Panc1 (cell line): ENCODE measurements around the gene KCNQ1. TPM values are rescaled to one million over a fixed set of nuclear protein-coding genes. Genes with fewer than 3 reads are reported as not detected.

Experiments used
- ATAC-seq: fragments of 200-7000 bp; cut with Tn5 transposase; 2 replicates; pipeline ENCODE4 v1.9.1; 2020; ENCODE audit warnings: mild to moderate bottlenecking, moderate library complexity
- BruUV-seq: library from RNA; stranded (reverse); fragments of 400-500 nt; replicated peaks from 2 replicates; lab custom pipeline; 2021; lab: Mats Ljungman, UMichigan
- CTCF ChIA-PET: fragments of 300-600 bp; sonication (Branson Sonifier 250); formaldehyde crosslinking; loops from one replicate; lab custom pipeline; 2022; ENCODE audit warnings: antibody characterized with exemption; lab: Charles Lee
- POLR2A ChIA-PET: fragments of 300-600 bp; sonication (Branson Sonifier 250); formaldehyde crosslinking; loops from one replicate; lab custom pipeline; 2022; ENCODE audit warnings: antibody characterized with exemption; lab: Charles Lee
- DNase-seq: peaks from one replicate; pipeline ENCODE4 v3.0.0-alpha.2; 2010; ENCODE audit warnings: low read depth, low spot score
- H3K27ac ChIP-seq: 2 replicates; pipeline ENCODE4 v1.5.1; 2011; ENCODE audit warnings: mild to moderate bottlenecking, low read length, inconsistent platforms
- H3K27me3 ChIP-seq: fragments of 200-500 bp; sonication (Bioruptor generic); 2 replicates; pipeline ENCODE4 v1.6.0; 2014; ENCODE audit warnings: low read length, inconsistent platforms; ENCODE audit not compliant: control insufficient read depth, insufficient read depth
- H3K36me3 ChIP-seq: fragments of 200-500 bp; sonication (Bioruptor generic); 2 replicates; pipeline ENCODE4 v1.5.1; 2014; ENCODE audit warnings: inconsistent platforms, mild to moderate bottlenecking, low read length, moderate library complexity; ENCODE audit not compliant: control insufficient read depth, insufficient read depth
- H3K4me1 ChIP-seq: 2 replicates; pipeline ENCODE4 v1.5.1; 2011; ENCODE audit warnings: inconsistent platforms, mild to moderate bottlenecking, low read length, moderate library complexity; ENCODE audit not compliant: control insufficient read depth, insufficient read depth
- H3K4me3 ChIP-seq, 2 experiments: 2 replicates each; pipeline ENCODE4 v1.5.1; 2011 to 2012; ENCODE audit warnings: low read depth in 2 of 2, low read length in 2 of 2, mild to moderate bottlenecking in 2 of 2, inconsistent platforms in 1 of 2, moderate library complexity in 1 of 2
- H3K9me3 ChIP-seq: fragments of 200-500 bp; sonication (Bioruptor generic); 2 replicates; pipeline ENCODE4 v1.5.1; 2014; ENCODE audit warnings: low read depth, mild to moderate bottlenecking, inconsistent platforms, low read length, moderate library complexity; ENCODE audit not compliant: control insufficient read depth, insufficient read depth
- POLR2AphosphoS5 ChIP-seq: IDR thresholded peaks from 2 replicates; pipeline ENCODE4 v1.6.1; 2012; ENCODE audit warnings: mild to moderate bottlenecking, low read depth, low read length, moderate library complexity
- SIN3A ChIP-seq: IDR thresholded peaks from 2 replicates; pipeline ENCODE4 v1.6.1; 2012; ENCODE audit warnings: low read depth, mild to moderate bottlenecking, low read length, moderate library complexity, borderline replicate concordance; ENCODE audit not compliant: insufficient read depth
- TCF7L2 ChIP-seq: IDR thresholded peaks from 2 replicates; pipeline ENCODE4 v1.6.1; 2011; ENCODE audit warnings: mild to moderate bottlenecking, low read depth, low read length, inconsistent platforms
- in situ Hi-C: cut with HindIII; loops from 2 replicates; pipeline ENCODE4 v1.10.0; 2016; ENCODE audit warnings: low sequenced_read_pairs, low pct_unique_long_range_greater_than_20kb
- intact Hi-C: fragments of 100-400 bp; cut with micrococcal nuclease; formaldehyde crosslinking; loops from one replicate; pipeline ENCODE4 v1.10.0; 2022; ENCODE audit not compliant: unreplicated experiment
- total RNA-seq: library from RNA; stranded (reverse); gene quantifications from one replicate; pipeline ENCODE4 v1.2.1, GENCODE V29; 2021; ENCODE audit not compliant: unreplicated experiment
- TF ChIP-seq, protein P1 (sequence below): fragments of 450-650 bp; IDR thresholded peaks from 2 replicates; pipeline ENCODE4 v1.5.1; 2017; ENCODE audit warnings: mild to moderate bottlenecking
- TF ChIP-seq, protein P2 (sequence below), 2 experiments: IDR thresholded peaks; 2 replicates each; pipeline ENCODE4 v1.6.1; 2011 to 2012; ENCODE audit warnings: low read depth in 2 of 2, control low read depth in 1 of 2, low read length in 1 of 2, mild to moderate bottlenecking in 1 of 2, moderate library complexity in 1 of 2; ENCODE audit not compliant: insufficient read depth in 1 of 2

KCNQ1 gene
- total RNA-seq, 1 experiment from 2014 or later: 1.0 TPM

DNA sequence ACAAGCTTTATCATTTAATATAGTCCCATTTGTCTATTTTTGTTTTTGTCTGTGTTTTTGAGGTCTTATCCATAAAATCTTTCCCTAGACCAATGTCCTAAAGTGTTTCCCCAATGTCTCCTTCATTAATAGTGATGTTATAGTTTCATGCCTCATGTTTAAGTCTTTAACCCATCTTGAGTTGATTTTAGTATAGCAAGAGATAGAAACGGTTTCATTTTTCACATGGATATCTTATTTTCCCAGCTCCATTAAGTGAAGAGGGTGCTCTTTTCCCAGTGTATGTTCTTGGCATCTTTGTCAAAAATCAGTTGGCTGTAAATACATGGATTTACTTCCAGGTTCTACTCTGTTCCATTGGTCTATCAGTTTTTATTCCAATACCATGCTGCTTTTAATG, 196.8 kb downstream of the KCNQ1 start:
- H3K4me1 ChIP-seq: no peaks in the 10 kb centered on the region
- BruUV-seq: no TSS peak
- peaks cover 33% of the 10 kb centered on the region; the same call in 1 of the 2 replicates for H3K9me3 ChIP-seq
- H3K27me3 ChIP-seq: no peaks in the 10 kb centered on the region
- in situ Hi-C loops: no loop called here
- H3K36me3 ChIP-seq: no peaks in the 10 kb centered on the region
- TF ChIP-seq, protein P1, sequence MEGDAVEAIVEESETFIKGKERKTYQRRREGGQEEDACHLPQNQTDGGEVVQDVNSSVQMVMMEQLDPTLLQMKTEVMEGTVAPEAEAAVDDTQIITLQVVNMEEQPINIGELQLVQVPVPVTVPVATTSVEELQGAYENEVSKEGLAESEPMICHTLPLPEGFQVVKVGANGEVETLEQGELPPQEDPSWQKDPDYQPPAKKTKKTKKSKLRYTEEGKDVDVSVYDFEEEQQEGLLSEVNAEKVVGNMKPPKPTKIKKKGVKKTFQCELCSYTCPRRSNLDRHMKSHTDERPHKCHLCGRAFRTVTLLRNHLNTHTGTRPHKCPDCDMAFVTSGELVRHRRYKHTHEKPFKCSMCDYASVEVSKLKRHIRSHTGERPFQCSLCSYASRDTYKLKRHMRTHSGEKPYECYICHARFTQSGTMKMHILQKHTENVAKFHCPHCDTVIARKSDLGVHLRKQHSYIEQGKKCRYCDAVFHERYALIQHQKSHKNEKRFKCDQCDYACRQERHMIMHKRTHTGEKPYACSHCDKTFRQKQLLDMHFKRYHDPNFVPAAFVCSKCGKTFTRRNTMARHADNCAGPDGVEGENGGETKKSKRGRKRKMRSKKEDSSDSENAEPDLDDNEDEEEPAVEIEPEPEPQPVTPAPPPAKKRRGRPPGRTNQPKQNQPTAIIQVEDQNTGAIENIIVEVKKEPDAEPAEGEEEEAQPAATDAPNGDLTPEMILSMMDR: no peak
- TF ChIP-seq TCF7L2 (no peak), SIN3A (no peak), POLR2AphosphoS5 (no peak)
- TF ChIP-seq, protein P2, sequence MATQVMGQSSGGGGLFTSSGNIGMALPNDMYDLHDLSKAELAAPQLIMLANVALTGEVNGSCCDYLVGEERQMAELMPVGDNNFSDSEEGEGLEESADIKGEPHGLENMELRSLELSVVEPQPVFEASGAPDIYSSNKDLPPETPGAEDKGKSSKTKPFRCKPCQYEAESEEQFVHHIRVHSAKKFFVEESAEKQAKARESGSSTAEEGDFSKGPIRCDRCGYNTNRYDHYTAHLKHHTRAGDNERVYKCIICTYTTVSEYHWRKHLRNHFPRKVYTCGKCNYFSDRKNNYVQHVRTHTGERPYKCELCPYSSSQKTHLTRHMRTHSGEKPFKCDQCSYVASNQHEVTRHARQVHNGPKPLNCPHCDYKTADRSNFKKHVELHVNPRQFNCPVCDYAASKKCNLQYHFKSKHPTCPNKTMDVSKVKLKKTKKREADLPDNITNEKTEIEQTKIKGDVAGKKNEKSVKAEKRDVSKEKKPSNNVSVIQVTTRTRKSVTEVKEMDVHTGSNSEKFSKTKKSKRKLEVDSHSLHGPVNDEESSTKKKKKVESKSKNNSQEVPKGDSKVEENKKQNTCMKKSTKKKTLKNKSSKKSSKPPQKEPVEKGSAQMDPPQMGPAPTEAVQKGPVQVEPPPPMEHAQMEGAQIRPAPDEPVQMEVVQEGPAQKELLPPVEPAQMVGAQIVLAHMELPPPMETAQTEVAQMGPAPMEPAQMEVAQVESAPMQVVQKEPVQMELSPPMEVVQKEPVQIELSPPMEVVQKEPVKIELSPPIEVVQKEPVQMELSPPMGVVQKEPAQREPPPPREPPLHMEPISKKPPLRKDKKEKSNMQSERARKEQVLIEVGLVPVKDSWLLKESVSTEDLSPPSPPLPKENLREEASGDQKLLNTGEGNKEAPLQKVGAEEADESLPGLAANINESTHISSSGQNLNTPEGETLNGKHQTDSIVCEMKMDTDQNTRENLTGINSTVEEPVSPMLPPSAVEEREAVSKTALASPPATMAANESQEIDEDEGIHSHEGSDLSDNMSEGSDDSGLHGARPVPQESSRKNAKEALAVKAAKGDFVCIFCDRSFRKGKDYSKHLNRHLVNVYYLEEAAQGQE (IDR thresholded peaks at IDR 0.05; ENCODE audit: insufficient read depth in 1 of 2, low read depth in 2 of 2, low read length in 1 of 2): no peak
- intact Hi-C loops: no loop called here
- no peak overlapping the region for H3K4me3 ChIP-seq
- ChIA-PET CTCF (no interaction called here), POLR2A (no interaction called here)
- no peak for ATAC-seq
- no peak overlapping the region for H3K27ac ChIP-seq
- DNase-seq: no peak

DNA sequence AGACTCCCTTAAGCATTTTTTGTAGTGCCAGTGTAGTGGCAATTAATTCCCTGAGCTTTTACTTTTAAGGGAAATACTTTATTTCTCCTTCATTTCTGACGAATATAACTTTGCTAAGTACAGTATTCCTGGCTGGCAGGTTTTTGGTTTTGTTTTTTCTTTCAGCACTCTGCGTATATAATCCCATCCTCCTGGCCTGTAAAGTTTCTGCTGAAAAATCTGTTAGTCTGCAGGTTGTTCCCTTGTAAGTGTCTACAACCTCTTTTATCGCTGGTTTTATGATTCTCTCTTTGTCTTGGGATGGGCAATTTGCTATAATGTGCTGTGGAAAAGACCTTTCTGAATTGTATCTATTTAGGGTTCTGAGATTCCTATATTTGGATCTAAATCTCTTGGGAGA, 198.9 kb downstream of the KCNQ1 start:
- TF ChIP-seq SIN3A: no peak
- TF ChIP-seq TCF7L2: no peak
- TF ChIP-seq, protein P1: no peak
- TF ChIP-seq, protein P2 (IDR thresholded peaks at IDR 0.05; ENCODE audit: insufficient read depth in 1 of 2, low read depth in 2 of 2, low read length in 1 of 2): no peak
- TF ChIP-seq POLR2AphosphoS5: no peak
- CTCF ChIA-PET: no interaction called here
- no peaks in the 10 kb centered on the region for H3K36me3 ChIP-seq
- H3K9me3 ChIP-seq: peaks cover 43% of the 10 kb centered on the region
- H3K4me3 ChIP-seq: no peak overlapping the region
- ATAC-seq: no peak
- in situ Hi-C loops (no loop called here), intact Hi-C loops (no loop called here)
- BruUV-seq: no TSS peak
- H3K4me1 ChIP-seq: no peaks in the 10 kb centered on the region
- no peak overlapping the region for H3K27ac ChIP-seq
- POLR2A ChIA-PET: no interaction called here
- H3K27me3 ChIP-seq: no peaks in the 10 kb centered on the region
- DNase-seq: no peak
